ENCODE results near the gene LRP1B. TPM values are rescaled to one million over a fixed set of nuclear protein-coding genes. Genes with fewer than 3 reads are reported as not detected.
"Not testable (repeated sequence)": the region's sequence is repeated elsewhere in the genome, so short reads cannot be mapped to it uniquely, and the experiment has no call there.

The LRP1B gene
- total RNA-seq, 3 donors from 2014 or later, result 2.3 to 29.8 (median 21.8) TPM

DNA sequence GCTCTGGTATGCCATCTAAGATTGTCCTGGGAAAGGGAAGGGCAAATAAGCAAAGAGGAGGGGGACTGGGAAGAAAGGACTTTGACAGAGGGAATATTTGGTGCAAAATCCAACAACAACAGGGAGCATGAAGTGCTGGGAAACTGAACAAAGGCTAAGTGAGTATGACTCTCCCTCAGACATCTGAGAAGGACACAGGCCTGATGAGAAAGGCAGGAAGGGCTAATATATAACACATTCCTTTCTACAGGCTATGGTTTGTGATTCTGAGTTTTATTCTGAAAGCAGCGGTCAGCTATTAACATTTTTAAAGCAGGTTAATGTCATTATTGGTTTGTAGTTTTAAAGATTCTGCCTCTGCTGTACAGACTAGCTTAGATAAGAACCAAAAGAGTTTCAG, 1579.5 kb downstream of the LRP1B start:
- no peak for DNase-seq (ENCODE audit: low spot score in 2 of 2)
- Histone ChIP-seq H3K4me3 (no peak overlapping the region), H3K36me3 (no peaks in the 10 kb centered on the region), H3K27ac (no peak overlapping the region), H3K4me1 (no peaks in the 10 kb centered on the region), H3K9me3 (no peaks in the 10 kb centered on the region), H3K27me3 (no peaks in the 10 kb centered on the region)
- intact Hi-C loops (cut with DNase I; ENCODE audit: low total_unique reads), result no loop called here
- TF ChIP-seq POLR2A (IDR thresholded peaks at IDR 0.05) (no peak), POLR2AphosphoS5 (IDR thresholded peaks at IDR 0.05) (no peak)
- TF ChIP-seq, protein P1, sequence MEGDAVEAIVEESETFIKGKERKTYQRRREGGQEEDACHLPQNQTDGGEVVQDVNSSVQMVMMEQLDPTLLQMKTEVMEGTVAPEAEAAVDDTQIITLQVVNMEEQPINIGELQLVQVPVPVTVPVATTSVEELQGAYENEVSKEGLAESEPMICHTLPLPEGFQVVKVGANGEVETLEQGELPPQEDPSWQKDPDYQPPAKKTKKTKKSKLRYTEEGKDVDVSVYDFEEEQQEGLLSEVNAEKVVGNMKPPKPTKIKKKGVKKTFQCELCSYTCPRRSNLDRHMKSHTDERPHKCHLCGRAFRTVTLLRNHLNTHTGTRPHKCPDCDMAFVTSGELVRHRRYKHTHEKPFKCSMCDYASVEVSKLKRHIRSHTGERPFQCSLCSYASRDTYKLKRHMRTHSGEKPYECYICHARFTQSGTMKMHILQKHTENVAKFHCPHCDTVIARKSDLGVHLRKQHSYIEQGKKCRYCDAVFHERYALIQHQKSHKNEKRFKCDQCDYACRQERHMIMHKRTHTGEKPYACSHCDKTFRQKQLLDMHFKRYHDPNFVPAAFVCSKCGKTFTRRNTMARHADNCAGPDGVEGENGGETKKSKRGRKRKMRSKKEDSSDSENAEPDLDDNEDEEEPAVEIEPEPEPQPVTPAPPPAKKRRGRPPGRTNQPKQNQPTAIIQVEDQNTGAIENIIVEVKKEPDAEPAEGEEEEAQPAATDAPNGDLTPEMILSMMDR (IDR thresholded peaks at IDR 0.05), result no peak

DNA sequence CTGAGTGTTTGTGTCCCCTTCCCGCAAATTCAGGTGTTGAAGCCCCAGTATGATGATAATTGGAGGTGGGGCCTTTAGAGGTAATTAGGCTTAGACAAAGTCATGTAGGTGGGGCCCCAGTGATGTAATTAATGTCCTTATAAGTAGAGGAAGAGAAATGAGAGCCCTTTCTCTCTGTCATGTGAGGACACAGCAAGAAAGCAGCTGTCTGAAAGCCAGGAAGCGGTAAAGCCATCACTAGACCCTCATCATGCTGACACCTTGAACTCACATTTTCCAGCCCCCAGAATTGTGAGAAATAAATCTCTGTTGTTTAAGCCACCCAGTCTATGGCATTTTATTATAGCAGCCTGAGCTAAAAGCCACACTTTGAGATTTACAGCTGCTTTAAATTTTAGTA, 1580.0 kb downstream of the LRP1B start:
- no peak overlapping the region for H3K27ac ChIP-seq
- no peaks in the 10 kb centered on the region for H3K27me3 ChIP-seq
- no peaks in the 10 kb centered on the region for H3K9me3 ChIP-seq
- intact Hi-C loops (cut with DNase I; ENCODE audit: low total_unique reads), result no loop called here
- DNase-seq (ENCODE audit: low spot score in 2 of 2), result no peak
- no peaks in the 10 kb centered on the region for H3K4me1 ChIP-seq
- no peak overlapping the region for H3K4me3 ChIP-seq
- H3K36me3 ChIP-seq, result no peaks in the 10 kb centered on the region
- no peak for TF ChIP-seq POLR2AphosphoS5 (IDR thresholded peaks at IDR 0.05)
- TF ChIP-seq, protein P1 (IDR thresholded peaks at IDR 0.05), result no peak
- no peak for TF ChIP-seq POLR2A (IDR thresholded peaks at IDR 0.05)

DNA sequence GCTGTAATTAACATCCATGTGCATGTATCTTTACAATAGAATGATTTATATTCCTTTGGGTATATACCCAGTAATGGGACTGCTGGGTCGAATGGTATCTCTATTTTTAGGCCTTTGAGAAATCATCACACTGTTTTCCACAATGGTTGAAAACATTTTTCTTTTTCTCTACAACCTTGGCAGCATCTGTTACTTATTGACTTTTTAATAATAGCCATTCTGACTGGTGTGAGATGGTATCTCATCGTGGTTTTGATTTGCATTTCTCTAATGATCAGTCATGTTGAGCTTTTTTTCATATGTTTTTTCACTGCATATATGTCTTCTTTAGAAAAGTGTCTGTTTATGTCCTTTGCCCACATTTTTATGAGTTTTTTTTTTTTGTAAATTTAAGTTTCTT, 1586.0 kb downstream of the LRP1B start:
- H3K4me3 ChIP-seq; H3K27ac ChIP-seq; H3K9me3 ChIP-seq; H3K4me1 ChIP-seq; H3K36me3 ChIP-seq; H3K27me3 ChIP-seq; DNase-seq (ENCODE audit: low spot score in 2 of 2); intact Hi-C loops (cut with DNase I; ENCODE audit: low total_unique reads): not testable (repeated sequence)

DNA sequence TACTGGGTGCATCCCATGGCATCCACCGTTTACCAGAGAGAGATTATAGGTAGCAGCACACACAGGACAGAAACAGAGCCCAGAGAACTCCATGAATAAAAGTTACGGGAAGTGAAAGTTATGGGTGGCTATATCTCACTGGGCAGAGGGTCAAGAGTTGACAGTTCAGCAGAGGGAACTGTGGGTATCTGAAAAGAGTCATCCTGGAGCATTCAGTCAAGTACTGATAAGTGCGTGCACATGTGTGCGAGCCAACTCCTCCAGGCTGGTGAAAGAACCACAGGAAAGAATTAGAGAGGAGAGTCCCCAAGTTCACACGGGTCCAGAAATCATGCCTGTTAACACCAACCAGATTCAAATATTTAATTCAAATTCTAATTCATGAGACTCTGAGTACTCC, 1588.2 kb downstream of the LRP1B start:
- no peak for DNase-seq (ENCODE audit: low spot score in 2 of 2)
- Histone ChIP-seq H3K27me3 (no peaks in the 10 kb centered on the region), H3K4me3 (no peak overlapping the region), H3K27ac (no peak overlapping the region), H3K36me3 (no peaks in the 10 kb centered on the region), H3K4me1 (no peaks in the 10 kb centered on the region), H3K9me3 (no peaks in the 10 kb centered on the region)
- intact Hi-C loops (cut with DNase I; ENCODE audit: low total_unique reads), result no loop called here
- TF ChIP-seq, protein P1 (IDR thresholded peaks at IDR 0.05), result no peak
- no peak for TF ChIP-seq POLR2A (IDR thresholded peaks at IDR 0.05)
- TF ChIP-seq POLR2AphosphoS5 (IDR thresholded peaks at IDR 0.05), result no peak

DNA sequence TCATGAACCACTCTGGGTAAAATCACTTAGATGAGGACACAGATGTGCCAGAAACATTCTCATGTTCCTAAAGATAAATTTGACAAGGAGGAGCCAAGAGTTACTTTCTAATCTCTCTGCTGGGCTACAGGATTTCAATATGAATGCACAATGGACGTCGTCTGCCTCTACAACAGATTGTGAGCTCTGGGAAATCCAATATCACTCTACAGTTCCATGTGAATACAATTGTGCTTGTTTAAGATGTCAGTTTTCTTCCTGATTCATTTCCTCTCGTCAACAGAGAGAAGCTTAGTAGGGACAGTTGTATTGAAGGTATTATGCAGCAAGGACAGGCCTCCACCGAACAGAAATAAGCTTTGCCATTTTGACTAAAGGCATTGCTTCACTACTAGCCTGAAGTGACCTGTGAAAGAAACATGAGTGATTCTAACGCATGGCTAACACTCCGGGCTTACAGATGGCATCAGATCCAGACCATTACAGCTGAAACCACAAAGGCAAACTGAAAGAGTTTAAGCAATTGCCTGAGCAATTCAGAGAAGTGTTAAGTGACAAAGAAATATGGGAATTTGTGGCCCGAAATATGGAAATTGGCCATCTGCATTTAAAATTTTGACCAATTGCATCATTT, 1591.5 kb downstream of the LRP1B start:
- no peaks in the 10 kb centered on the region for H3K4me1 ChIP-seq
- H3K36me3 ChIP-seq, result no peaks in the 10 kb centered on the region
- no peaks in the 10 kb centered on the region for H3K27me3 ChIP-seq
- TF ChIP-seq, protein P1 (IDR thresholded peaks at IDR 0.05), result no peak
- no peak for TF ChIP-seq POLR2AphosphoS5 (IDR thresholded peaks at IDR 0.05)
- no peak overlapping the region for H3K27ac ChIP-seq
- no peak for DNase-seq (ENCODE audit: low spot score in 2 of 2)
- intact Hi-C loops (cut with DNase I; ENCODE audit: low total_unique reads), result no loop called here
- H3K4me3 ChIP-seq, result no peak overlapping the region
- H3K9me3 ChIP-seq, result no peaks in the 10 kb centered on the region

DNA sequence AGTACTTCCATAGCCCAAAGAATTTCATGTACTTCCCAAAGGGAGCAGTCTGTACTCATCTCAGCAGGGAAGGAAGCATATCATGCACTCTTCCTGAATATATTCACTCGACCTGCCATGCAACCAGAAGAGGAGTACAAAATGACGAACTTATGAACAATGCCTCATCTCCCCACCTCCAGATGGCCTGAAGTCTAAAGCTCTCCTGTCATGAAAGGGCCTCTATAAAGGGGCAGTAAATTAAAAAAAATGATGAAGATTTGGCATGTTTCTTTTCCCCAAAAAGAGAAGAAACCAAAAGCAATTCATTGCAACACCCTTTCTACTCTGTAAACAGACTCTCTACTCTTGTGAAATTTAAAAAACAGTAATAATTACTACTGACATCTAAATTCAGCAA, 1601.1 kb downstream of the LRP1B start:
- H3K4me1 ChIP-seq, result no peaks in the 10 kb centered on the region
- intact Hi-C loops (cut with DNase I; ENCODE audit: low total_unique reads), result no loop called here
- no peak for DNase-seq (ENCODE audit: low spot score in 2 of 2)
- H3K9me3 ChIP-seq, result no peaks in the 10 kb centered on the region
- no peak for TF ChIP-seq POLR2A (IDR thresholded peaks at IDR 0.05)
- TF ChIP-seq, protein P1 (IDR thresholded peaks at IDR 0.05), result no peak
- no peak overlapping the region for H3K4me3 ChIP-seq
- no peaks in the 10 kb centered on the region for H3K36me3 ChIP-seq
- H3K27me3 ChIP-seq, result no peaks in the 10 kb centered on the region
- no peak overlapping the region for H3K27ac ChIP-seq

Data from breast epithelium (tissue), 4 donors.